IPS-15b (cell line): ENCODE results near the gene PRKCE.
"Not testable (repeated sequence)": the region's sequence is repeated elsewhere in the genome, so short reads cannot be mapped to it uniquely, and the experiment has no call there.

Experiments
- H3K27me3 ChIP-seq: one replicate; pipeline ENCODE4 v1.6.1; 2013; ENCODE audit warnings: low read length; ENCODE audit not compliant: control insufficient read depth, insufficient read depth
- H3K36me3 ChIP-seq: one replicate; pipeline ENCODE4 v1.6.1; 2013; ENCODE audit warnings: low read length; ENCODE audit not compliant: control insufficient read depth, insufficient read depth
- H3K4me1 ChIP-seq: one replicate; pipeline ENCODE4 v1.6.1; 2013; ENCODE audit warnings: mild to moderate bottlenecking, low read length; ENCODE audit not compliant: control insufficient read depth, insufficient read depth
- H3K4me3 ChIP-seq: one replicate; pipeline ENCODE4 v1.5.1; 2013; ENCODE audit warnings: low read depth, low read length
- H3K9ac ChIP-seq: one replicate; pipeline ENCODE4 v1.6.1; 2013; ENCODE audit warnings: low read depth, mild to moderate bottlenecking, low read length
- H3K9me3 ChIP-seq: one replicate; pipeline ENCODE4 v1.6.1; 2013; ENCODE audit warnings: mild to moderate bottlenecking, low read length; ENCODE audit not compliant: control insufficient read depth, insufficient read depth

PRKCE gene

GRCh38 chr2:46207591-46207990 is 556.1 kb downstream of the PRKCE start:
- H3K36me3 ChIP-seq: no peaks in the 10 kb centered on the region
- no peaks in the 10 kb centered on the region for H3K27me3 ChIP-seq
- H3K4me1 ChIP-seq: peaks cover 6% of the 10 kb centered on the region
- H3K9me3 ChIP-seq: peaks cover 3% of the 10 kb centered on the region
- H3K9ac ChIP-seq: no peak overlapping the region
- no peak overlapping the region for H3K4me3 ChIP-seq

GRCh38 chr2:46208766-46209165 is 557.3 kb downstream of the PRKCE start:
- Histone ChIP-seq H3K9me3 (peaks cover 3% of the 10 kb centered on the region), H3K36me3 (no peaks in the 10 kb centered on the region), H3K4me3 (no peak overlapping the region), H3K4me1 (peaks cover 6% of the 10 kb centered on the region), H3K9ac (no peak overlapping the region), H3K27me3 (no peaks in the 10 kb centered on the region)

- H3K36me3 ChIP-seq: no peaks in the 10 kb centered on the region
- H3K4me1 ChIP-seq: peaks cover 6% of the 10 kb centered on the region
- H3K4me3 ChIP-seq: no peak overlapping the region
- H3K9ac ChIP-seq: no peak overlapping the region
- H3K27me3 ChIP-seq: no peaks in the 10 kb centered on the region
- peaks cover 3% of the 10 kb centered on the region for H3K9me3 ChIP-seq
These were observed 558.6 kb downstream of the PRKCE start for GRCh38 chr2:46210063-46210462.

- H3K4me3 ChIP-seq: no peak overlapping the region
- no peaks in the 10 kb centered on the region for H3K27me3 ChIP-seq
- no peaks in the 10 kb centered on the region for H3K4me1 ChIP-seq
- H3K36me3 ChIP-seq: no peaks in the 10 kb centered on the region
- H3K9me3 ChIP-seq: peaks cover 3% of the 10 kb centered on the region
- H3K9ac ChIP-seq: no peak overlapping the region
These were observed 560.0 kb downstream of the PRKCE start for GRCh38 chr2:46211461-46211860.

GRCh38 chr2:46213906-46214305 is 562.4 kb downstream of the PRKCE start:
- Histone ChIP-seq H3K36me3 (no peaks in the 10 kb centered on the region), H3K27me3 (no peaks in the 10 kb centered on the region), H3K4me3 (no peak overlapping the region), H3K9me3 (peaks cover 9% of the 10 kb centered on the region), H3K9ac (no peak overlapping the region), H3K4me1 (no peaks in the 10 kb centered on the region)

- Histone ChIP-seq H3K36me3 (no peaks in the 10 kb centered on the region), H3K4me3 (no peak overlapping the region), H3K9me3 (peaks cover 6% of the 10 kb centered on the region), H3K4me1 (no peaks in the 10 kb centered on the region), H3K9ac (no peak overlapping the region), H3K27me3 (no peaks in the 10 kb centered on the region)
These were observed 564.7 kb downstream of the PRKCE start for GRCh38 chr2:46216213-46216612.

GRCh38 chr2:46223514-46223913 is 572.0 kb downstream of the PRKCE start:
- not testable (repeated sequence) for H3K9me3 ChIP-seq, H3K27me3 ChIP-seq, H3K9ac ChIP-seq, H3K36me3 ChIP-seq, H3K4me1 ChIP-seq, H3K4me3 ChIP-seq

- Histone ChIP-seq H3K27me3 (no peaks in the 10 kb centered on the region), H3K4me3 (no peak overlapping the region), H3K9me3 (no peaks in the 10 kb centered on the region), H3K4me1 (peaks cover 5% of the 10 kb centered on the region), H3K36me3 (no peaks in the 10 kb centered on the region), H3K9ac (no peak overlapping the region)
These were observed 573.7 kb downstream of the PRKCE start for GRCh38 chr2:46225150-46225625.

- H3K4me1 ChIP-seq: peaks cover 5% of the 10 kb centered on the region
- no peaks in the 10 kb centered on the region for H3K36me3 ChIP-seq
- H3K27me3 ChIP-seq: no peaks in the 10 kb centered on the region
- no peaks in the 10 kb centered on the region for H3K9me3 ChIP-seq
- no peak overlapping the region for H3K9ac ChIP-seq
- no peak overlapping the region for H3K4me3 ChIP-seq
These were observed 574.3 kb downstream of the PRKCE start for GRCh38 chr2:46225730-46226129.

GRCh38 chr2:46226620-46227019 is 575.1 kb downstream of the PRKCE start:
- Histone ChIP-seq H3K4me3 (no peak overlapping the region), H3K9me3 (no peaks in the 10 kb centered on the region), H3K36me3 (no peaks in the 10 kb centered on the region), H3K9ac (no peak overlapping the region), H3K27me3 (no peaks in the 10 kb centered on the region), H3K4me1 (peaks cover 5% of the 10 kb centered on the region)

- Histone ChIP-seq H3K27me3 (no peaks in the 10 kb centered on the region), H3K4me1 (peaks cover 5% of the 10 kb centered on the region), H3K4me3 (no peak overlapping the region), H3K9me3 (no peaks in the 10 kb centered on the region), H3K9ac (no peak overlapping the region), H3K36me3 (no peaks in the 10 kb centered on the region)
These were observed 575.5 kb downstream of the PRKCE start for GRCh38 chr2:46227022-46227421.

- Histone ChIP-seq H3K9me3 (no peaks in the 10 kb centered on the region), H3K9ac (no peak overlapping the region), H3K27me3 (no peaks in the 10 kb centered on the region), H3K4me3 (no peak overlapping the region), H3K4me1 (peaks cover 5% of the 10 kb centered on the region), H3K36me3 (no peaks in the 10 kb centered on the region)
These were observed 576.3 kb downstream of the PRKCE start for GRCh38 chr2:46227674-46228289.
